Effector CD8-positive, alpha-beta T cell (primary cell): ENCODE data around the gene GUCY2F.

Source experiments
- DNase-seq: peaks from one replicate; lab custom pipeline; 2025; lab: John Stamatoyannopoulos, UW
- total RNA-seq, 4 experiments: gene quantifications; one replicate each; lab custom pipeline; 2026; lab: John Stamatoyannopoulos, UW

Gene GUCY2F
- total RNA-seq = 0 reads per million in 4 experiments

GRCh38 chrX:109481986-109482385 is at the start of gene GUCY2F:
TSS of gene GUCY2F (minus strand) at chrX:109482086. CDS start at chrX:109475936, 6,150 bp downstream.
- DNase-seq = no peak

GRCh38 chrX:109519001-109519400 is 37.1 kb upstream of the GUCY2F start:
- DNase-seq = no peak

- DNase-seq = no peak
Observed at GRCh38 chrX:109511113-109511512, 29.2 kb upstream of the GUCY2F start.

GRCh38 chrX:109508915-109509314 is 27.0 kb upstream of the GUCY2F start:
- DNase-seq = no peak

GRCh38 chrX:109501176-109501575 is 19.3 kb upstream of the GUCY2F start:
- no peak for DNase-seq

- DNase-seq = no peak
Observed at GRCh38 chrX:109498434-109498833, 16.5 kb upstream of the GUCY2F start.

GRCh38 chrX:109489174-109489573 is 7.3 kb upstream of the GUCY2F start:
- DNase-seq = no peak

- no peak for DNase-seq
Observed at GRCh38 chrX:109487640-109488039, 5.8 kb upstream of the GUCY2F start.

- peak; percentile 24 for DNase-seq
Observed at GRCh38 chrX:109485470-109486340, 3.8 kb upstream of the GUCY2F start.

GRCh38 chrX:109484886-109485285 is 3.0 kb upstream of the GUCY2F start:
- no peak for DNase-seq

- no peak for DNase-seq
Observed at GRCh38 chrX:109475174-109475891, 6.6 kb downstream of the GUCY2F start.

GRCh38 chrX:109472939-109473735 is 8.7 kb downstream of the GUCY2F start:
- DNase-seq = no peak

GRCh38 chrX:109464231-109464630 is 17.7 kb downstream of the GUCY2F start:
- DNase-seq = no peak

GRCh38 chrX:109463784-109464183 is 18.1 kb downstream of the GUCY2F start:
- no peak for DNase-seq

GRCh38 chrX:109448282-109448938 is 33.5 kb downstream of the GUCY2F start:
- DNase-seq = no peak

GRCh38 chrX:109441266-109441665 is 40.6 kb downstream of the GUCY2F start:
- no peak for DNase-seq

GRCh38 chrX:109440475-109440874 is 41.4 kb downstream of the GUCY2F start:
- DNase-seq = no peak

GRCh38 chrX:109409181-109409580 is 72.7 kb downstream of the GUCY2F start:
- no peak for DNase-seq

GRCh38 chrX:109403922-109404321 is 78.0 kb downstream of the GUCY2F start:
- DNase-seq = no peak

- DNase-seq = no peak
Observed at GRCh38 chrX:109399831-109400230, 82.1 kb downstream of the GUCY2F start.

- no peak for DNase-seq
Observed at GRCh38 chrX:109398833-109399232, 83.1 kb downstream of the GUCY2F start.

GRCh38 chrX:109398061-109398460 is 83.8 kb downstream of the GUCY2F start:
- no peak for DNase-seq
